B cell (primary cell): ENCODE measurements around the gene HMGXB3.

Source experiments
- CTCF ChIP-seq: fragments of 200-600 bp; IDR thresholded peaks from one replicate; pipeline ENCODE4 v1.8.0; 2022; ENCODE audit warnings: antibody characterized with exemption, mild to moderate bottlenecking
- EZH2 ChIP-seq: IDR thresholded peaks from 2 replicates; pipeline ENCODE4 v1.6.1; 2012; ENCODE audit warnings: borderline replicate concordance, low read depth, mild to moderate bottlenecking, moderate library complexity, low read length; ENCODE audit not compliant: insufficient read depth, poor library complexity, severe bottlenecking

GRCh38 chr5:149999866-150000255 is 678 bp upstream of the HMGXB3 start:
- TF ChIP-seq EZH2 (no peak), CTCF (no peak)
